Measurements from ENCODE around the gene CDR2.
"Not testable (repeated sequence)": the region's sequence is repeated elsewhere in the genome, so short reads cannot be mapped to it uniquely, and the experiment has no call there.

Gene CDR2

GRCh38 chr16:22301423-22301822 is 73.0 kb downstream of the CDR2 start:
- not testable (repeated sequence) for DNase-seq

- DNase-seq, result peak; percentile 53
Observed at GRCh38 chr16:22300427-22301071, 73.9 kb downstream of the CDR2 start.

- DNase-seq, result no peak
Observed at GRCh38 chr16:22299036-22299435, 75.4 kb downstream of the CDR2 start.

GRCh38 chr16:22297871-22298733 is 76.3 kb downstream of the CDR2 start:
- DNase-seq, result peak; percentile 93

- DNase-seq, result peak; percentile 89
Observed at GRCh38 chr16:22297114-22297870, 77.1 kb downstream of the CDR2 start, which contains the start of gene POLR3E. POLR3E (plus strand) TSS chr16:22297409; CDS start chr16:22302969, 5,560 bp downstream.

DNA sequence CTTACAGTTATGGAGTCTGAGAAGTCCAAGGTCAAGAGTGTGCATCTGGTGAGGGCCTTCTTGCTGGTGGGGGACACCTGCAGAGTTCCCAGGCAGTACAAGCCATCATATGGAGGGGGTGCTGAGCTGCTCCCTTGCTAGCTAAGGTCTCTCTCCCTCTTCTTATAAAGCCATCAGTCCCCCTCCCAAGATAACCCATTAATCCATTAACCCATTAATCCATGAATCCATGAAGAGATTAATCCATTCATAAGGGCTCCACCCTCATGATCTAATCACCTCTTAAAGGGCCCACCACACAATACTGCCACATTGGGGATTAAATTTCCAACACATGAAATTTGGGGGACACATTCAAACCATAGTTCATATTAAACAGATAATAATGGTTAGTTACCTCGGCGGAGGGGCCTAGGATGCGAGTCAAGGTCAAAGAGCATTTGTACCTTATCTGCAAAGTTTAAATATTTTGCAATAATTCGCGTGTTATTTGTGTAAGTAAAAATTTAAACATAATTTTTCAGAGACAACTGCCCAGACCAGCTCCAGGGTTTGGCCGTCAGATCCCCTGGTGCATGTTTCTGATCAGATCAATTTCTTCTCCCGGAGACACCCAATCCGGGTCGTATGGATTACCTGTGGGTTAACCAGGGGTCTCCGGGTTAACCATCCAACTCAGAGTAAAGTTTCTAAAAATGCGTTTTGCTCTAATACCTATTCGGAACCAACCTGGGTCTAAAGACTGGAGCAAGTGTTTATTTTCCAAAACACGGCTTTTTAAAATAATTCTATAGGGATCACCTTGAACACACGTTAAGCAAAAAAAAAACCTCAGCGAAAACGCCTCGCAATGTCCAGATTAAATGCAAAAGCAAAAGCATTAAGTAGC is 78.0 kb downstream of the CDR2 start:
- no peak for DNase-seq
